ENCODE measurements around the gene NDUFB5. TPM values are rescaled to one million over a fixed set of nuclear protein-coding genes. Genes with fewer than 3 reads are reported as not detected.

Gene NDUFB5
- total RNA-seq, 1 experiment from 2014 or later, result 116 TPM

- H3K9me3 ChIP-seq (ENCODE audit: control insufficient read depth in 1 of 2, insufficient read depth in 1 of 2, low read depth in 1 of 2, low read length in 2 of 2), result no peaks in the 10 kb centered on the region
- BruUV-seq (replicated peaks), result no TSS peak
- TF ChIP-seq TCF7L2 (IDR thresholded peaks at IDR 0.05; ENCODE audit: borderline replicate concordance, extremely low read depth, insufficient read depth, insufficient read length) (no peak), POLR2AphosphoS5 (IDR thresholded peaks at IDR 0.05; ENCODE audit: low read depth, low read length) (no peak), FOSL1 (IDR thresholded peaks at IDR 0.05; ENCODE audit: low read depth) (no peak), ZNF274 (IDR thresholded peaks at IDR 0.05; ENCODE audit: low read depth, low read length) (no peak), CEBPB (IDR thresholded peaks at IDR 0.05; ENCODE audit: low read depth) (no peak)
- TF ChIP-seq, protein P1, sequence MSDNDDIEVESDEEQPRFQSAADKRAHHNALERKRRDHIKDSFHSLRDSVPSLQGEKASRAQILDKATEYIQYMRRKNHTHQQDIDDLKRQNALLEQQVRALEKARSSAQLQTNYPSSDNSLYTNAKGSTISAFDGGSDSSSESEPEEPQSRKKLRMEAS (IDR thresholded peaks at IDR 0.05), result no peak
- TF ChIP-seq, protein P2, sequence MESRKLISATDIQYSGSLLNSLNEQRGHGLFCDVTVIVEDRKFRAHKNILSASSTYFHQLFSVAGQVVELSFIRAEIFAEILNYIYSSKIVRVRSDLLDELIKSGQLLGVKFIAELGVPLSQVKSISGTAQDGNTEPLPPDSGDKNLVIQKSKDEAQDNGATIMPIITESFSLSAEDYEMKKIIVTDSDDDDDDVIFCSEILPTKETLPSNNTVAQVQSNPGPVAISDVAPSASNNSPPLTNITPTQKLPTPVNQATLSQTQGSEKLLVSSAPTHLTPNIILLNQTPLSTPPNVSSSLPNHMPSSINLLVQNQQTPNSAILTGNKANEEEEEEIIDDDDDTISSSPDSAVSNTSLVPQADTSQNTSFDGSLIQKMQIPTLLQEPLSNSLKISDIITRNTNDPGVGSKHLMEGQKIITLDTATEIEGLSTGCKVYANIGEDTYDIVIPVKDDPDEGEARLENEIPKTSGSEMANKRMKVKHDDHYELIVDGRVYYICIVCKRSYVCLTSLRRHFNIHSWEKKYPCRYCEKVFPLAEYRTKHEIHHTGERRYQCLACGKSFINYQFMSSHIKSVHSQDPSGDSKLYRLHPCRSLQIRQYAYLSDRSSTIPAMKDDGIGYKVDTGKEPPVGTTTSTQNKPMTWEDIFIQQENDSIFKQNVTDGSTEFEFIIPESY (IDR thresholded peaks at IDR 0.05; ENCODE audit: extremely low read depth, insufficient replicate concordance, low read length), result no peak
- TF ChIP-seq, protein P3, sequence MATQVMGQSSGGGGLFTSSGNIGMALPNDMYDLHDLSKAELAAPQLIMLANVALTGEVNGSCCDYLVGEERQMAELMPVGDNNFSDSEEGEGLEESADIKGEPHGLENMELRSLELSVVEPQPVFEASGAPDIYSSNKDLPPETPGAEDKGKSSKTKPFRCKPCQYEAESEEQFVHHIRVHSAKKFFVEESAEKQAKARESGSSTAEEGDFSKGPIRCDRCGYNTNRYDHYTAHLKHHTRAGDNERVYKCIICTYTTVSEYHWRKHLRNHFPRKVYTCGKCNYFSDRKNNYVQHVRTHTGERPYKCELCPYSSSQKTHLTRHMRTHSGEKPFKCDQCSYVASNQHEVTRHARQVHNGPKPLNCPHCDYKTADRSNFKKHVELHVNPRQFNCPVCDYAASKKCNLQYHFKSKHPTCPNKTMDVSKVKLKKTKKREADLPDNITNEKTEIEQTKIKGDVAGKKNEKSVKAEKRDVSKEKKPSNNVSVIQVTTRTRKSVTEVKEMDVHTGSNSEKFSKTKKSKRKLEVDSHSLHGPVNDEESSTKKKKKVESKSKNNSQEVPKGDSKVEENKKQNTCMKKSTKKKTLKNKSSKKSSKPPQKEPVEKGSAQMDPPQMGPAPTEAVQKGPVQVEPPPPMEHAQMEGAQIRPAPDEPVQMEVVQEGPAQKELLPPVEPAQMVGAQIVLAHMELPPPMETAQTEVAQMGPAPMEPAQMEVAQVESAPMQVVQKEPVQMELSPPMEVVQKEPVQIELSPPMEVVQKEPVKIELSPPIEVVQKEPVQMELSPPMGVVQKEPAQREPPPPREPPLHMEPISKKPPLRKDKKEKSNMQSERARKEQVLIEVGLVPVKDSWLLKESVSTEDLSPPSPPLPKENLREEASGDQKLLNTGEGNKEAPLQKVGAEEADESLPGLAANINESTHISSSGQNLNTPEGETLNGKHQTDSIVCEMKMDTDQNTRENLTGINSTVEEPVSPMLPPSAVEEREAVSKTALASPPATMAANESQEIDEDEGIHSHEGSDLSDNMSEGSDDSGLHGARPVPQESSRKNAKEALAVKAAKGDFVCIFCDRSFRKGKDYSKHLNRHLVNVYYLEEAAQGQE (IDR thresholded peaks at IDR 0.05; ENCODE audit: low read depth), result no peak
- CTCF ChIA-PET, result no interaction called here
- no peak for ATAC-seq
- no peak overlapping the region for H3K4me2 ChIP-seq (ENCODE audit: low read length)
- no peaks in the 10 kb centered on the region for H3K27me3 ChIP-seq (ENCODE audit: insufficient read depth, low read length)
- H3K36me3 ChIP-seq (ENCODE audit: control insufficient read depth in 1 of 2, insufficient read depth in 2 of 2, low read length in 2 of 2), result peaks cover 6% of the 10 kb centered on the region in 2 experiments; a peak in 1 of 4 replicates
- peaks cover 2 to 16% of the 10 kb centered on the region in 2 experiments; a peak in 1 of 4 replicates for H3K4me1 ChIP-seq (ENCODE audit: control insufficient read depth in 1 of 2, insufficient read depth in 2 of 2, low read length in 2 of 2)
- peaks cover 63% of the 10 kb centered on the region for H3K79me2 ChIP-seq (ENCODE audit: insufficient read depth, low read length)
- RAD21 ChIA-PET (ENCODE audit: low non-redundant PET in 1 of 2, low total read pairs in 2 of 2, uncharacterized antibody in 2 of 2, unreplicated experiment in 2 of 2), result no interaction called here
- H2AFZ ChIP-seq (ENCODE audit: low read depth, low read length, poor library complexity, severe bottlenecking), result no peak overlapping the region
- no peak for DNase-seq (ENCODE audit: low read depth, low spot score)
- no peak overlapping the region for H3K4me3 ChIP-seq (replicated peaks in 1 of 2; ENCODE audit: low read depth in 1 of 2, low read length in 2 of 2)
- H3K9me2 ChIP-seq (ENCODE audit: insufficient read depth), result no peaks in the 10 kb centered on the region
- no peak overlapping the region for H3K9ac ChIP-seq (ENCODE audit: low read length)
- POLR2A ChIA-PET, result no interaction called here
- no peak overlapping the region for H3K27ac ChIP-seq (ENCODE audit: low read depth, low read length)
- intact Hi-C loops (cut with micrococcal nuclease), result no loop called here
- 0 out of 2 replicates have a peak, but pooled peaks cover 3% of the 10 kb centered on the region for H4K20me1 ChIP-seq (ENCODE audit: insufficient read depth)
Observed at GRCh38 chr3:179565496-179565895, 39.1 kb upstream of the NDUFB5 start.
